Fibroblast of pulmonary artery (primary cell): Measurements from ENCODE around the gene DKKL1.

Experiments
- DNase-seq: peaks from one replicate; pipeline ENCODE4 v3.0.0-alpha.2; 2010; ENCODE audit warnings: low read depth
- H3K4me3 ChIP-seq: replicated peaks from 2 replicates; pipeline ENCODE4 v1.5.1; 2011; ENCODE audit warnings: low read depth, mild to moderate bottlenecking, control low read depth, low read length, moderate library complexity
- CTCF ChIP-seq: IDR thresholded peaks from 2 replicates; pipeline ENCODE4 v1.5.1; 2011; ENCODE audit warnings: mild to moderate bottlenecking, control low read depth, low read length, inconsistent platforms; ENCODE audit errors: missing control alignments

Gene DKKL1

GRCh38 chr19:49357186-49357585 lies 6.5 kb upstream of the DKKL1 start:
- H3K4me3 ChIP-seq: no peak overlapping the region
- DNase-seq: no peak
- no peak for TF ChIP-seq CTCF

GRCh38 chr19:49359851-49360820 lies 3.5 kb upstream of the DKKL1 start:
- TF ChIP-seq CTCF: no peak
- peak overlapping the region; percentile 96 for H3K4me3 ChIP-seq
- no peak for DNase-seq

- peak overlapping the region; percentile 96 for H3K4me3 ChIP-seq
- DNase-seq: peak; percentile 88
- no peak for TF ChIP-seq CTCF
Observed at GRCh38 chr19:49361438-49362047, 2.1 kb upstream of the DKKL1 start.

- H3K4me3 ChIP-seq: peak within 1 kb of the TSS; percentile 96
- no peak for TF ChIP-seq CTCF
- peak; percentile 50 for DNase-seq
Observed at GRCh38 chr19:49362048-49362928, 1.4 kb upstream of the DKKL1 start, which contains the start of gene TEAD2. TSS of gene TEAD2 (minus strand) at chr19:49362416. CDS start at chr19:49360075, 2,341 bp downstream.

- H3K4me3 ChIP-seq: peak overlapping the region; percentile 96
- no peak for TF ChIP-seq CTCF
- peak; percentile 53 for DNase-seq
Observed at GRCh38 chr19:49362929-49363267, 779 bp upstream of the DKKL1 start.

GRCh38 chr19:49364083-49364737 lies 533 bp downstream of the DKKL1 start:
- no peak for TF ChIP-seq CTCF
- DNase-seq: no peak
- H3K4me3 ChIP-seq: peak overlapping the region; percentile 32
